GM21786 (cell line): ENCODE data around the gene SLC6A18.

Source experiments
- ATAC-seq: cut with Tn5 transposase; IDR thresholded peaks from one replicate; pipeline ENCODE4 v1.9.1; 2021; ENCODE audit not compliant: unreplicated experiment

SLC6A18 gene

GRCh38 chr5:1202026-1202797 lies 23.0 kb upstream of the SLC6A18 start:
- ATAC-seq: no peak

DNA sequence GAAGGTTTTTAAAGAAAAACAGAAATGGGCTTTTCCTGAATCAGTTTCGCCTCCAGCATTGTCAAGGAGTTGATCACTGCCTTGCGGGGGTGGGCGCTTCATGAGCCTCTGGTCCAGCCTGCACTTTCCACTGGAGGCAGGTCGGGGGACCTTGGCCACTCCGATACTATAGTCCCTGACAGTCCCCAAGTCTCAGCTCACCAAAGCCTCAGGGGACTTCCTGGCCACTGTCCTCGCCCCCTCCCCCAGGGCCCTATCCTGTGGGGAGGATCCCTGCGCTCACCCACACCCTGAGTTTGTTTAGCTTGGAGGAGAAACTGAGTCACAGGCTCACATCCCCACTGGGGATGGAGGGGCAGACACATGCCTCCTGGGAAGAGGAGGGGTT lies 22.4 kb upstream of the SLC6A18 start:
- no peak for ATAC-seq

GRCh38 chr5:1203311-1203967 lies 21.7 kb upstream of the SLC6A18 start:
- ATAC-seq: no peak

- no peak for ATAC-seq
These were observed 21.1 kb upstream of the SLC6A18 start for GRCh38 chr5:1203968-1204692.

DNA sequence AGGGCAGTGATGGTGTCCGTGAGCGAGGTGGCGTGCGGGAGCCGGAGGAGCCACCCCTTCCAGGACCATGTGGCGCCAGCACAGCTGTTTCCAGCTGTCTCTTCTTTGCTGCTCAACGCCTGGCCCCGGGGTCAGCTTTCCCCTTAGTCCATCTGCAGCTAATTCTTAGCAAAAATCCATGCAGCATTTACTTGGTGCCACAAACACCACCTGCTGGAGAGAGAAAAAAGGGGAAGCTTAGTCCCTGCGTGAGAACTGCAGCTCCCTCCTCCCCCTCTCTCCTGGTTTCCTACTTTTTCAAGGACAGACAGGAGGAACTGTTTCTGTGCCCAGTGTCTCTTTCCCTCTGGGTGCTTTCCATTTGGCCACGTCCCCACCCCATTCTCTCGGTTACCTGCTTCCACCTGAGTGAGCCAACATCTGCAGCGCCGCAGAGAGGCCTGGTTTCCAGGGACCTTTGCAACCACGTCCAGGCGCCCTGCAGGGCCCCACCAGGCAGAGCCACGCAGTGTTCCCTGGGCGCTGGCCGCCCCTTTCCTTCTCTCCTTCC lies 20.4 kb upstream of the SLC6A18 start:
- ATAC-seq: no peak

- ATAC-seq: no peak
These were observed 19.7 kb upstream of the SLC6A18 start for GRCh38 chr5:1205255-1206180.

GRCh38 chr5:1206521-1207412 lies 18.4 kb upstream of the SLC6A18 start:
- ATAC-seq: no peak

DNA sequence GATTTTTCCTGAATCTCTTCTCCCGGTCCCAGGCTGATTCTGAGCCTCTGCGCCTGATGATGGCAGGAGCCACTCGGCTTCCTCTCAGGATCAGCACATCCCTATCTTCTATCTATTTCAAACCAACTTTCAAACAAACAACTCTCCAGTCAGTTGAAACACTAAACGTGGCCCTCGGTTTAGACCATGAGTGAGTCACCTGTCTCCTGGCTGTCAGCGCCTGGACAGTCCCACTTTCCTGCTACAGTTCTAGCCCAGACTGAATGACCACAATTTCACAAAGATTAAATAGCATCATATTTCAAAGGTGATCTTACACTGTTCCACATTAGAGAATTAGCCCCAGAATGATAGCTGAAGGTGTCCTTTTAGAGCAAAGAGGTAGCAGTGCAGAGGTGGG lies 17.6 kb upstream of the SLC6A18 start:
- no peak for ATAC-seq

DNA sequence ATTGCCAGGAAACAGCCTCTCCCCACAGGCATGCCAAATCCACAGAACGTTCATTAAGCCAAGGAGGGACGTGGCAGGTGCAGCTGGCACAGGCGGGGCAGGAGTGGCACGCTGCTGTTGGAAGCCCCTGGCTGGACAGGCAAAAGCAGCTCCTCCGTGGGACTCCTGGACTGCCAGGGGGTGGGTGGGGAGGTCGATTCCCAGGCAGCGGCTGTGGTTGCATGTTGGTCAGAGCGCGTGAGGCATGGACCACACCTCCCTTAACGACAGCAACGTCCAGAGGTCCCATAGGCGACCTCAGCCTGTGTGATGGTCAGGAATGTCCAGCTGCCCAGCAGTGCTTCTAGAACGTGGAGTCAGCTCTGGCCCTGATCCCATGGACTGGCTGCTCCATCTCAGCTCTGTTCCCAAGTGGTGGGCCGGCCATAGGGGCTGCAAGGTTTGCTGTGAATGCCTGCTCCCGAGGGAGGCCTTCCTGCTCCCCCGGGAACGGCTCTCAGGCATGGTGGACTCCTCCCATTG lies 16.9 kb upstream of the SLC6A18 start:
- ATAC-seq: no peak

DNA sequence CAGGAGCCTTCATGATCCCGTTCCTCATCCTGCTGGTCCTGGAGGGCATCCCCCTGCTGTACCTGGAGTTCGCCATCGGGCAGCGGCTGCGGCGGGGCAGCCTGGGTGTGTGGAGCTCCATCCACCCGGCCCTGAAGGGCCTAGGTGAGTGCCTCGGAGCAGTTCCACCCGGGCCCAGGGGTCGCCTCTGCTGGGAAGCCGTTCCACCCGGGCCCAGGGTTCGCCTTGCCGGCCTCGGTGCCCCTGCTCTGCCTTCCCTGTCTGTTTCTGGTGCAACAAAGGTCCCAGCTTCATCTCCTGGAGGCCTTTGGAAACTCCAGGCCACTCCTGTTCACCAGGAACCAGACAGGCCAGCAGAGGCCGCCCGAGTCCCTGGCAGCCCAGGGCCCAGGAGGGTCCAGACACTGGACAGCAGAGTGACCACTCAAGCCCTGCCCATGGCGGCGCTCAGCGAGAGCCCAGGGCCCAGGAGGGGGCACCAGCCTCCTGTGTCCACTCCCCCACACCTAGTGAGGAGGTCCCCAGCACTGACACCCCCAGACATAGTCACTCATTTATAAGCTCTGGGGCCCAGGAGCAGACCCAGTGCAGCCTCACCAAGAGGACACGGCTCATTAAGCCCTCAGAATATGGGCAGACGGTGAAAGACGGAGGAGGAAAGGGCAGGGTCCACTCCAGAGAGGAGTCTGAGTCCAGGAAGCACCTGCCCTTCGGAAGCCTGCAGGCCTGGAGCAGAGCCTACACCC lies 16.3 kb upstream of the SLC6A18 start:
- ATAC-seq: no peak

- no peak for ATAC-seq
These were observed 15.7 kb upstream of the SLC6A18 start for GRCh38 chr5:1209489-1209852.

DNA sequence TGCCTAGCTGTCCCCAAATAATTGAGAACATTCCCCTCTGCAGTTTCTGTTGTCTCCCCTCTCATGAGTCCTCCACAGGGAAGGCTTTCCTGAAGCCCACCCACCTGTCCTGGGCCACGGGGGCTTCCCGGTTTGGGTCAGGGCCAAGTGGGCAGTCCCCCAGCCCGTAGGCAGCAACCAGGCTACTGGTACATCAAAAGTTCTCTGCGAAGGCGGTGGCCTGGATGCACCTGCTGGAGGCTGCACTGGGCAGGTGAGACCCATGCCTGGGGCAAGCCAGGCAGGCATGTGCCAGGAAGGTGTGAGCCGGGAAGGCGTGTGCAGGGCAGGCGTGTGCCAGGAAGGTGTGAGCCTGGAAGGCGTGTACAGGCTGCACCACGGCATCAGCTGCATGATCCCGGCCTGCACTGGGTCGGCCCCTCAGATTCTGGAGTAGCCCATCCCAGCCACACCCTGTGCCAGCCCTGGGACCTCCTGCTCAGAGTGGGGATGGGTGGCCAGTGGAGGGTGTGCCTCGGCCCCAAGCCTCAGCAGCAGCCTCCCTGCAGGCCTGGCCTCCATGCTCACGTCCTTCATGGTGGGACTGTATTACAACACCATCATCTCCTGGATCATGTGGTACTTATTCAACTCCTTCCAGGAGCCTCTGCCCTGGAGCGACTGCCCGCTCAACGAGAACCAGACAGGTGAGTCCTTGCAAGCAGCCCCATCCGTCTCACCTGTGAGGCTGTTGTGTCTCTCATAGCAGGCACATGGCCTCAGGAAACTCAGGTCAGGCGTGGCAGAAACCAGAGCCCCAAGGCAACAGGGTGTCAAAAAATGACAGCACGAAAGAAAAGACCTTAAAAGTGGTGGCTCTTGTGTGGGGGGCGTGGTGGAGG lies 15.0 kb upstream of the SLC6A18 start:
- ATAC-seq: no peak

DNA sequence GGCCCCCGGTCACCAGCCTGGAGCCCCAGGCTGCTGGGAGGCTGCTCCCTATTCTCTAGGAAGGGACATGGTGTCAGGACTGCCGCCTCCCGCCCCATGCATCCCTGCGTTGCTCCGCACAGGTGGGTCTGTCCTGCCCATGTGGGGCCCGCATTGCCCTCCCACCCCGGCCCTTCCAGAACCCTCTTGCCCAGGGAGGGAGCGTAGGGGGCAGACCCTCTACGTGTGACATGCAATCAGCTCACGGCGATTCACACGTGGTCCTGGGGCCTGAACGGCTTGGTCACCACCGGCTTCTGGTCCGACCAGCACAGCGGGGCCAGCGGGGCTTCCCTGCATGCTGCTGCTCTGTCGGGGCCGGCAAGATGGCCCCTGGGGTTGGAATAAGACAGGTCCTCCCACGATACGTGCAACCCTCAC lies 14.3 kb upstream of the SLC6A18 start:
- no peak for ATAC-seq

DNA sequence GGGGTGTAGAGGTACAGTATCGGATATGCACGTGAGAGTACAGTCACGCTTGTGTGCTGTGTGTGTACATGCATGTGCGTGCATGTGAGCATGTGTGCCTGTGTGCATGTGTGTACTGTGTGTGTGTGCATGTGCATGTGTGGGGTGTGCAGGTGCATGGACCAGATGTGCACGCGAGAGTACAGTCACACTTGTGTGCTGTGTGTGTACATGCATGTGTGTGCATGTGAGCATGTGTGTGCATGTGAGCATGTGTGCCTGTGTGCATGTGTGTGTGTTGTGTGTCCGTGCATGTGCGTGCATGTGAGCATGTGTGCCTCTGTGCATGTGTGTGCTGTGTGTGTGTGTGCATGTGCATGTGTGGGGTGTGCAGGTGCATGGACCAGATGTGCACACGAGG lies 13.5 kb upstream of the SLC6A18 start:
- ATAC-seq: no peak

- ATAC-seq: no peak
These were observed 12.9 kb upstream of the SLC6A18 start for GRCh38 chr5:1212271-1212670.

- no peak for ATAC-seq
These were observed 12.3 kb upstream of the SLC6A18 start for GRCh38 chr5:1212881-1213280.

DNA sequence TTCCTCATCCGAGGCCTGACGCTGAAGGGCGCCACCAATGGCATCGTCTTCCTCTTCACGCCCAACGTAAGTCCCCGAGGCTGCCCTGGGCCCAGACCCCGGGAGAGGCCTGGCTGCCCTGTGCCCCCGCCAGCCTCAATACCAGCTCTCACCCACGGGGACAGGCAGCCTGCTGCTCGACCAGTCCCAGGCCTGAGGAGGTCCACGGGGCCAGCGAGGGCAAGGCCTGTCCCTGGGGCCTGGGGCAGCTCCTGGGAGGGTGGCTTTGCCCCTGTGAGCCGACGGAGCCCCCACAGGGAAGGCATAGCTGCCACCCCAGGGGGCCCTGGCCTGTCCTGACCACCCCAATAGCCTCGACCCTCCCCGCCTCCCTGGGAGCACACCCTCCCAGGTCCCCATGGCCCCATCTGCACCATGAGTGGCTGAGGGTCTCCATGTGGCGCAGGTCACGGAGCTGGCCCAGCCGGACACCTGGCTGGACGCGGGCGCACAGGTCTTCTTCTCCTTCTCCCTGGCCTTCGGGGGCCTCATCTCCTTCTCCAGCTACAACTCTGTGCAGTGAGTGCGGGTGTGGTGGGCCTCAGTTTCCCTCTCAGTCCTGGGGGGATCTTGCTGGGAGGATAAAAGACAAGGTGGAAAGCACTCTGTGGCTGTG lies 11.5 kb upstream of the SLC6A18 start:
- no peak for ATAC-seq
